ENCODE results near the gene PDZD8. TPM values are rescaled to one million over a fixed set of nuclear protein-coding genes. Genes with fewer than 3 reads are reported as not detected.
"Not testable (repeated sequence)": the region's sequence is repeated elsewhere in the genome, so short reads cannot be mapped to it uniquely, and the experiment has no call there.

The PDZD8 gene
- total RNA-seq, 4 donors from 2014 or later: 32.1 to 43.7 (median 38.0) TPM

DNA sequence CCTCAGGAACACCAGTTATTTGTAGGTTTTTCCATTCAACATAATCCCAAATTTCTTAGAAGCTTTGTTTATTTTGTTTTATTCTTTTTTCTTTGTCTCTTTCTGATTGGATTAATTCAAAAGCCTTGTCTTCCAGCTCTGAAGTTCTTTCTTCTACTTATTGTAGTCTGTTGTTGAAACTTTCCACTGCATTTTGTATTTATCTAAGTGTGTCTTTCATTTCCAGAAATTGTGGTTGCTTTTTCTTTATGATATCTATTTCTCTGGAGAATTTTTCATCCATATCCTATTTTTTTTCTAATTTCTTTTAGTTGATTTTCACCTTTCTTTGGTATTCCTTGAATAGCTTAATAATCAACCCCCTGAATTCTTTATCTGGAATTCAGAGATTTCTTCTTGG is 75.8 kb downstream of the PDZD8 start:
- no peaks in the 10 kb centered on the region for H3K36me3 ChIP-seq
- DNase-seq (ENCODE audit: extremely low spot score): no peak
- intact Hi-C loops (cut with DNase I): no loop called here
- H3K27ac ChIP-seq (replicated peaks in 1 of 4): no peak overlapping the region
- no peaks in the 10 kb centered on the region for H3K27me3 ChIP-seq
- no peaks in the 10 kb centered on the region for H3K4me1 ChIP-seq
- H3K4me3 ChIP-seq: no peak overlapping the region
- TF ChIP-seq POLR2A (IDR thresholded peaks at IDR 0.05; ENCODE audit: low read depth): no peak
- no peak for TF ChIP-seq POLR2AphosphoS5 (IDR thresholded peaks at IDR 0.05)
- TF ChIP-seq EP300 (IDR thresholded peaks at IDR 0.05): no peak
- TF ChIP-seq, protein P1, sequence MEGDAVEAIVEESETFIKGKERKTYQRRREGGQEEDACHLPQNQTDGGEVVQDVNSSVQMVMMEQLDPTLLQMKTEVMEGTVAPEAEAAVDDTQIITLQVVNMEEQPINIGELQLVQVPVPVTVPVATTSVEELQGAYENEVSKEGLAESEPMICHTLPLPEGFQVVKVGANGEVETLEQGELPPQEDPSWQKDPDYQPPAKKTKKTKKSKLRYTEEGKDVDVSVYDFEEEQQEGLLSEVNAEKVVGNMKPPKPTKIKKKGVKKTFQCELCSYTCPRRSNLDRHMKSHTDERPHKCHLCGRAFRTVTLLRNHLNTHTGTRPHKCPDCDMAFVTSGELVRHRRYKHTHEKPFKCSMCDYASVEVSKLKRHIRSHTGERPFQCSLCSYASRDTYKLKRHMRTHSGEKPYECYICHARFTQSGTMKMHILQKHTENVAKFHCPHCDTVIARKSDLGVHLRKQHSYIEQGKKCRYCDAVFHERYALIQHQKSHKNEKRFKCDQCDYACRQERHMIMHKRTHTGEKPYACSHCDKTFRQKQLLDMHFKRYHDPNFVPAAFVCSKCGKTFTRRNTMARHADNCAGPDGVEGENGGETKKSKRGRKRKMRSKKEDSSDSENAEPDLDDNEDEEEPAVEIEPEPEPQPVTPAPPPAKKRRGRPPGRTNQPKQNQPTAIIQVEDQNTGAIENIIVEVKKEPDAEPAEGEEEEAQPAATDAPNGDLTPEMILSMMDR (IDR thresholded peaks at IDR 0.05): no peak
- H3K9me3 ChIP-seq: no peaks in the 10 kb centered on the region

DNA sequence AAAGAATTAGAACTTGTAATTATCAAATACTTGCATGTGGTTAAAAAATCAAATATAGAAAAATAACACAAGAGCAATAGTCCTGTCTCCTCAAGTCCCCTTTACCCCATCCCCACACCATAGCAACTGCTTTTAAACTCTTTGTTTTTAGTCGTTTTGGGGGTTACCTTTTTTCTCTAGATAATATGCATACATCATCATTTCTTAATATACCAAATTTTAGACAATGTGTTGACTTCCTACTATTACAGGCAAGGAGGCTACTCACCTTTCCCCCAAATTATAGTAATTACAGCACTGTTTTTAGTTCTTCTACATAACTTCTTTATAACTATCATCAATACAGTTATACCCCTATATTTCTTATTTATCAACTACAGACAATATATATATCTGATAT is 77.0 kb downstream of the PDZD8 start:
- intact Hi-C loops (cut with DNase I): no loop called here
- Histone ChIP-seq H3K4me3 (no peak overlapping the region), H3K9me3 (no peaks in the 10 kb centered on the region), H3K27ac (replicated peaks in 1 of 4) (no peak overlapping the region), H3K4me1 (peaks cover 0 to 8% (median 0%) of the 10 kb centered on the region in 4 donors), H3K27me3 (no peaks in the 10 kb centered on the region), H3K36me3 (no peaks in the 10 kb centered on the region)
- 76% methylated on average over 1 of the region's 1 CpG for WGBS
- DNase-seq (ENCODE audit: extremely low spot score): no peak
- TF ChIP-seq, protein P1 (IDR thresholded peaks at IDR 0.05): no peak
- TF ChIP-seq POLR2AphosphoS5 (IDR thresholded peaks at IDR 0.05) (no peak), POLR2A (IDR thresholded peaks at IDR 0.05; ENCODE audit: low read depth) (no peak), EP300 (IDR thresholded peaks at IDR 0.05) (no peak)

- H3K4me1 ChIP-seq: peaks cover 0 to 10% (median 0%) of the 10 kb centered on the region in 4 donors
- H3K4me3 ChIP-seq: no peak overlapping the region
- peaks cover 0 to 5% (median 3%) of the 10 kb centered on the region in 4 donors for H3K36me3 ChIP-seq
- no peak for TF ChIP-seq POLR2AphosphoS5 (IDR thresholded peaks at IDR 0.05)
- no peak for TF ChIP-seq POLR2A (IDR thresholded peaks at IDR 0.05; ENCODE audit: low read depth)
- TF ChIP-seq, protein P1 (IDR thresholded peaks at IDR 0.05): no peak
- no peak for TF ChIP-seq EP300 (IDR thresholded peaks at IDR 0.05)
- H3K27me3 ChIP-seq: no peaks in the 10 kb centered on the region
- H3K27ac ChIP-seq (replicated peaks in 1 of 4): no peak overlapping the region
- WGBS: 89% methylated on average over 2 of the region's 2 CpGs
- intact Hi-C loops (cut with DNase I): no loop called here
- DNase-seq (ENCODE audit: extremely low spot score): no peak
- no peaks in the 10 kb centered on the region for H3K9me3 ChIP-seq
These were observed 80.5 kb downstream of the PDZD8 start for GRCh38 chr10:117294735-117295134.

GRCh38 chr10:117294039-117294645 is 81.1 kb downstream of the PDZD8 start:
- WGBS: 96% methylated on average over 1 of the region's 1 CpG
- TF ChIP-seq POLR2A (IDR thresholded peaks at IDR 0.05; ENCODE audit: low read depth) (no peak), EP300 (IDR thresholded peaks at IDR 0.05) (no peak), POLR2AphosphoS5 (IDR thresholded peaks at IDR 0.05) (no peak)
- TF ChIP-seq, protein P1 (IDR thresholded peaks at IDR 0.05): no peak
- intact Hi-C loops (cut with DNase I): no loop called here

DNA sequence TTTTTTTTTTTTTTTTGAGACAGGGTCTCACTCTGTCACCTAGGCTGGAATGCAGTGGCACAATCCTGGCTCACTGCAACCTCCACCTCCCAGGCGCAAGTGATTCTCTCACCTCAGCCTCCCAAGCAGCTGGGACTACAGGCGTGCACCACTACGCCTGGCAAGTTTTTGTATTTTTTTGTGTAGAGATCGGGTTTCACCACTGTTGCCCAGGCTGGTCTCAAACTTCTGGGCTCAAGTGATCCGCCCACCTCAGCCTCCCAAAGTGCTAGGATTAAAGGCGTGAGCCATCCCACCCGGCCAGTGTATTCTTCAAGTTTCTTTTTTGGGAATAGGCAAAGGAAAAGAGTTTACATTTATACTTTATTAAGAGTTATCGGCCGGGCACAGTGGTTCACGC is 84.4 kb downstream of the PDZD8 start:
- H3K4me1 ChIP-seq; H3K27ac ChIP-seq (replicated peaks in 1 of 4); DNase-seq (ENCODE audit: extremely low spot score); H3K27me3 ChIP-seq; intact Hi-C loops (cut with DNase I); H3K4me3 ChIP-seq; H3K9me3 ChIP-seq: not testable (repeated sequence)
- 90% methylated on average over 10 of the region's 10 CpGs for WGBS
- peaks cover 4 to 20% (median 12%) of the 10 kb centered on the region in 4 donors for H3K36me3 ChIP-seq

More at GRCh38 chr10:117294039-117294645, 81.1 kb downstream of the PDZD8 start:
- no peaks in the 10 kb centered on the region for H3K27me3 ChIP-seq
- no peak overlapping the region for H3K4me3 ChIP-seq
- peaks cover 0 to 10% (median 0%) of the 10 kb centered on the region in 4 donors for H3K4me1 ChIP-seq
- H3K9me3 ChIP-seq: no peaks in the 10 kb centered on the region
- H3K36me3 ChIP-seq: peaks cover 4 to 11% (median 9%) of the 10 kb centered on the region in 4 donors
- H3K27ac ChIP-seq (replicated peaks in 1 of 4): no peak overlapping the region
- no peak for DNase-seq (ENCODE audit: extremely low spot score)
